GM21381 (cell line): ENCODE results near the gene ATXN2.
"Not testable (repeated sequence)": the region's sequence is repeated elsewhere in the genome, so short reads cannot be mapped to it uniquely, and the experiment has no call there.

ENCODE experiments used
- ATAC-seq: cut with Tn5 transposase; IDR thresholded peaks from one replicate; pipeline ENCODE4 v1.9.1; 2021; ENCODE audit warnings: mild to moderate bottlenecking, moderate library complexity; ENCODE audit not compliant: unreplicated experiment

ATXN2 gene

DNA sequence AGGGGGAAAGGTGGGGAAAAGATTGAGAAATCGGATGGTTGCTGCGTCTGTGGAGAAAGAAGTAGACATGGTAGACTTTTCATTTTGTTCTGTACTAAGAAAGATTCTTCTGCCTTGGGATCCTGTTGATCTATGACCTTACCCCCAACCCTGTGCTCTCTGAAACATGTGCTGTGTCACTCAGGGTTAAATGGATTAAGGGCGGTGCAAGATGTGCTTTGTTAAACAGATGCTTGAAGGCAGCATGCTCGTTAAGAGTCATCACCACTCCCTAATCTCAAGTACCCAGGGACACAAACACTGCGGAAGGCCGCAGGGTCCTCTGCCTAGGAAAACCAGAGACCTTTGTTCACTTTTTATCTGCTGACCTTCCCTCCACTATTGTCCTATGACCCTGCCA is 91.4 kb downstream of the ATXN2 start:
- not testable (repeated sequence) for ATAC-seq

GRCh38 chr12:111507258-111507657 is 91.9 kb downstream of the ATXN2 start:
- not testable (repeated sequence) for ATAC-seq

DNA sequence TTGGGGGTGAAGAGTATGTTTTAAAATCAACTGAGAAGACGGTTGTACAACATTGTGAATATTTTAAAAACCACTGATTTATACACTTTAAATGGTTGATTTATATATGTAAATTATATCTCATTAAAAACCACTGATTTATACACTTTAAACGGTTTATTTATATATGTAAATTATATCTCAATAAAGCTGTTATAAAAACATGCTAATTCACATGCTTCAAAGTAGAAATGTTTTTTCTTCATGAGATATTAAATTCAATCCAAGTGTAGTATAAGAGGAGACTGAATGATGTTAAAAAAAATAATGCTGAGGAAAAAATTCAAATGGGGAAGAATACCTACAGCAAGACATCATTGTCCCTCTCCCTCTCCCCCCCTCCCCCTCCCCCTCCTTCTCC is 92.9 kb downstream of the ATXN2 start:
- no peak for ATAC-seq

DNA sequence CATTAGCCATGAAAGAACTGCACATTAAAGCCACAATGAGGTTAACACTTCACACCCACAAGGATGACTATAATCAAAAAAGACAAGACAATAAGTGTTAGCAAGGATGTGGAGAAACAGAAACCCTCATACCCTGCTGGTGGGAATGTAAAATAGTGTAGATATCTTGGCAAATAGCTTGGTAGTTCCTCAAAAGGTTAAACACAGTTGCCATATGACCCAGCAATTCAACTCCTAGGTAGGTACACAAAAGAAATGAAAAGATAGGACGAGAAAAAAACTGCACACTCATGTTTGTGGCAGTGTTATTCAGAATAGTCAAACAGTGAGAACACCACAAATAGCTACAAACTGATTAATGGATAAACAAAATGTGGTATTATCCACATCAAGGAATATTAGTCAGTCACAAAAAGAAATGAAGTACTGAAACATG is 93.5 kb downstream of the ATXN2 start:
- ATAC-seq, result peak; percentile 52

- ATAC-seq, result no peak
These were observed 96.0 kb downstream of the ATXN2 start for GRCh38 chr12:111503116-111503515.

DNA sequence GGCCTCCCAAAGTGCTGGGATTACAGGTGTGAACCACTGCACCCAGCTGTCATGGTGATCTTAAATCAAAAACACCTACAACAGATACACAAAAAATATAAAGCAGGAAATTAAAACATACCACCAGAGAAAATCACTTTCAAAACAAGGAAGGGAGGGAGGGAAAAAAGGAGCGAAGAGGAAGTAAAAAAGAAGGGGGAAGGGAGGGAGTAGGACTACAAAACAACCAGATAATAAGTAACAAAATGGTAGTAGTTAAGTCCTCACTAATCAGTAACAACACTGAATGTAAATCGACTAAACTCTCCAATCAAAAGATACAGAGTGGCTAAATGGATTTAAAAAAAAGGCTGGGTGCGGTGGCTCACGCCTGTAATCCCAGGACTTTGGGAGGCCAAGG is 104.4 kb downstream of the ATXN2 start:
- ATAC-seq, result no peak

DNA sequence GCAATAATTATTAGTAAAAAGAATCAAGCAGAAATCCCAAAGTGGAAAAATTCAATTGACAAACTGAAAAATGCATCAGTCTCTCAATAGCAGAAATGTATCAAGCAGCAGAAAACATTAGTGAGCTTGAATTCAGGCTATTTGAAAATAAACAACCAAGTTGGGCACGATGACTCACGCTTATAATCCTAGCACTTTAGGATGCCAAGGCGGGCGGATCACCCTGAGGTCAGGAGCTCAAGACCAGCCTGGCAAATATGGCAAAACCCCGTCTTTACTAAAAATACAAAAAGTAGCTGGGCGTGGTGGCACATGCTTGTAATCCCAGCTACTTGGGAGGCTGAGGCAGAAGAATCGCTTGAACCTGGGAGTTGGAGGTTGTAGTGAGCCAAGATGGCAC is 106.1 kb downstream of the ATXN2 start:
- not testable (repeated sequence) for ATAC-seq

DNA sequence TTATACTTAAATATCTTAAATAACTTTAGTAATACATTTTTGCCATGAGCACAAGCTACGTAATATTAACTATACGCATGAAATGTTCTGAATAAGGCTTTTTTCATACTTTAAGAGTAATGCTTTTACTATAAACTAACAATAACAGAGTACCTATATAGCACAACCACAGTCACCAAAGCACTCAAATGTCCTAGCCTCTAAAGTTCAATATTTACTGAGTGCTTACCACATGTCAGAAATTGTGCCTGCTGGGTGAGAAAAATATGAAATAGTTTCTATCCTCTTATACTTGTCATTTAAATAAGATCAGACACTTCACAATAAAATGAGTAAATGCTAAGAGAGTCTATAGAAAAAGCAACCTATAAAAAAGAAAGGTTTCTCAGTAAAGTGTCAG is 110.3 kb downstream of the ATXN2 start:
- ATAC-seq, result no peak

- ATAC-seq, result no peak
These were observed 110.8 kb downstream of the ATXN2 start for GRCh38 chr12:111488271-111488670.

DNA sequence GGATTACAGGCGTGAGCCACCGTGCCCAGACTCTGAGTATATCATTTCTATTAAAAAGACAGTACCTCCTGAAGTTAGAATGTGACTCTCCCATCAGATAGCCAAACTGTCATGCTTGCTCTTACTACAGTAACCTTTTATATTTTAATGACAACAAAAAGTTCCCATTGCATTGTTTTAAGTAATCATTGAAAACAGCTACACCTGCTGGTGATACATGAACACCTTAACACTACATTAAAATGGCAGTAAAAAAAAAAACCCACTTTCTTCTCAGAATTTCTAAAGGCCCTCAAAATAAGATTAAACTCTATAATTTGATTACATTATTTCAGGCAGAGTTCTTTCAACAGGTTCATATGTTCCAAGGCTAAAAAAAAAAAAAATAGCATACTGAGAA is 116.7 kb downstream of the ATXN2 start:
- no peak for ATAC-seq

GRCh38 chr12:111471236-111471635 is 127.9 kb downstream of the ATXN2 start:
- no peak for ATAC-seq

GRCh38 chr12:111469401-111469800 is 129.7 kb downstream of the ATXN2 start:
- no peak for ATAC-seq

- no peak for ATAC-seq
These were observed 131.3 kb downstream of the ATXN2 start for GRCh38 chr12:111467857-111468241.

- ATAC-seq, result no peak
These were observed 131.8 kb downstream of the ATXN2 start for GRCh38 chr12:111467092-111467856.

DNA sequence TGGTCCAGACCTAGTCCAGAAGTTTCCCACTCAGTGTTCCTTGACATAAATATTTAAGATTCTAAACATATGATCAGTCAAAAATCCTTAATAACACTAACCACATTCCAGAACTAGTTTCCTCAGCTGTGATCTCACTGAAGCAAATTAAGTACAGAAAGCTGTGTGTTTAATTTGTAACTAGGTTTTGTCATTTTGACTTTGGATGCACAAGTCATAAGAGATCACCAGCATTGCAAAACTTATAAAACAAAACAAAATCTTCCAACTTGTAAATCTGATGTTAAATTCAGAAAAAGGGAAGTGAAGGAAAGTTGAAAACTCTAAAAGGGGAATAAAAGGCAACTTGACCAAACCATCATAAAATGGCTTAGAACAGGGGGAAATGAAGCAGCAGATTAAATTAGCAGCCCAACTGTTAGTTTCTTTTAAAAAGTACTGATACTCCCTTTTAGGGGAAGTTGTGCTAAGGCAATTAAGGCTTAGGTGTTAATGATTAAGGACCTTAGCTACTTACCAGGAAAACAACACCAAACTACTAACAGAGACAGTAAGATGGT is 136.8 kb downstream of the ATXN2 start:
- no peak for ATAC-seq

GRCh38 chr12:111460111-111460510 is 139.0 kb downstream of the ATXN2 start:
- ATAC-seq, result not testable (repeated sequence)

- ATAC-seq, result no peak
These were observed 140.5 kb downstream of the ATXN2 start for GRCh38 chr12:111458546-111459172.

DNA sequence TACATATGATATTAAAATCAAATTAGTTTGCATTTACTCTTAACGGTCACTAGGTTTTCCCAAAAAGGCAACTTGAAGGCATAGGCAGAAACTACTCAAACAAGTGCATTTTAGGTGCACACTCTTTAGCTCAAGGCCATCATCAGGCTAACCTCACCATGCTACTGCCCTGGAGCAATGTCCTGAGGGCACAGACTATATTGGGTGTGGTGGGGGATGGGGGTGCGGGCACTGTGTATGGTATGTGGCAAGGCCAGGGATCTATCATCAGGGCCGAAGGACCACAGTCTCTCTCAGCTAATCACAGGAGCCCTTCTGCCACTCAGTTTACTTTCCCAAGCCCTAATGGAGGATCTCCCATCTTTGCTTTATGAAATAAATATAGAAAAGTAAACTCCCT is 141.5 kb downstream of the ATXN2 start:
- ATAC-seq, result no peak

DNA sequence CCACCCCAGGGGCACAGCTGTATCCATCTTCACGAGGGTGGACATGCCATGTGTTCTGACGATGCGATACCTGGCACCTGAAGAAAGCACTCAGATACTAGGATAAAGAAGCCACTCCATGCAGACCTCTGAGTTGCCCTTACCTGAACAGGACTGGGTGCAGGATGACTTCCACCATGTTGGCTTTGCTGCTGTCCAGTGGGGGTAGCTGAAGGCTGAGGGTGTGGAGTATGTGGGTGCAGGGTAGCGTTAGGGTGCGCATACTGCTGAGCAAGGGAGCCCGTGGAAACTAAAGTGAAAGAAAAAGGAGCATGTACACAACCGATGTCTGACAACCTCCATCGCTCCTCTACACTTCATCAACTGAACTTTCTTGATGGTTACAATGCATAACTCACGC is 142.0 kb downstream of the ATXN2 start:
- no peak for ATAC-seq

GRCh38 chr12:111455448-111456320 is 143.4 kb downstream of the ATXN2 start:
- no peak for ATAC-seq

DNA sequence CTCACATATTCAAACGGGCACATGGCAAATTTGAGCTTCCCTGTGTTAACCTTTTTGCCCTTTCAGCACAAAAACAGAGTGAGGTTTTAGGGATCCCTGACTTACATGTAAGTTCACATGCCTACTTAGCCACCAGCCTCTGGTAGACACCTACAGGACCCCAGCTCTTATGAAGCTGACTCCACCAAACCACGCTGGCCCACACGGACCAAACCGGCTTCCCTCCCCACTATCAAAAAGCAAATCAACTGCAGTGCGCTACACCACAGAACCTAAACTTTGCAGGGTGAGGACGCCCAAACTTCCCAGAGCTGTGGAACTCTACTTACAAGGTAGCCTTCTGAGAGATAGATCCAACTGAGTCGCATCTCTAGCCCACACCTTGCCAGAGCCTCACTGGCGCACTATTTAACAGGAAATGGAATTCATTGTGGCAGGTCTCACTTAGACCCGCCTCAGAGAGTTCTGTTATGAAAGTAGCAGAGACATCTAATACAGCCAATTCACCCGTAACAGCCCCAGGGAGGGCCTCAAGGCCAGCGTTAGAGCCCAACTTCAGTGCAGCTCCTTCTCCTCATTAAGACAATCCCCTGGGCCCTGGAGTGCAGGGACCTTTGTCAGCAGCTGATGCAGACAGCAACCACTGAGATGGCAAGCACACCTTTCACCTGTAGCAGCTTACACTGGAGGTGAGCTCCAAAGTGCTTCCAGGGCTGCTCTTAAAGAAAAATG is 144.2 kb downstream of the ATXN2 start:
- ATAC-seq, result no peak
